ENCODE measurements around the gene NFATC2IP.
"Not testable (repeated sequence)": the region's sequence is repeated elsewhere in the genome, so short reads cannot be mapped to it uniquely, and the experiment has no call there.

Gene NFATC2IP

GRCh38 chr16:29000019-29000418 is 49.3 kb downstream of the NFATC2IP start:
- no peak for DNase-seq

DNA sequence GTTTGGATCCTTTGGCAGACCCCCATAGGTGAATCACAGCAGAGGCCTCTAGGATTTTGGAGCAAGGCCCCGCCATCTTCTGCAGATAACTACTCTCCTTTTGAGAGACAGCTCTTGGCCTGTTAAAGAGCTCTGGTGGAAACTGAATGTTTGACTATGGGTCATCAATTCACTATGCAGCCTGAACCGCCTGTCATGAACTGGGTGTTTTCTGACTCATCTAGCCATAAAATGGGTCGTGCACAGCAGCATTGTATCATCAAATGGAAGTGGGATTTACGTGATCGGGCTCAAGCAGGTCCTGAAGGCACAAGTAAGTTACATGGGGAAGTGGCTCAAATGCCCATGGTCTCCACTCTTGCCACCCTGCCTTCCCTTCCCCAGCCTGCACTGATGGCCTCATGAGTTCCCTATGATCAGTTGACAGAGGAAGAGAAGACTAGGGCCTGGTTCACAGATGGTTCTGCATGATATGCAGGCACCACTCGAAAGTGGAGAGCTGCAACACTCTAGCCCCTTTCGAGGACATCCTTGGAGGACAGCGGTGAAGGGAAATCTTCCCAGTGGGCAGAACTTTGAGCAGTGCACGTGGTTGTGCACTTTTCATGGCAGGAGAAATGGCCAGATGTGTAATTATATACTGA is 53.9 kb downstream of the NFATC2IP start:
- not testable (repeated sequence) for DNase-seq

DNA sequence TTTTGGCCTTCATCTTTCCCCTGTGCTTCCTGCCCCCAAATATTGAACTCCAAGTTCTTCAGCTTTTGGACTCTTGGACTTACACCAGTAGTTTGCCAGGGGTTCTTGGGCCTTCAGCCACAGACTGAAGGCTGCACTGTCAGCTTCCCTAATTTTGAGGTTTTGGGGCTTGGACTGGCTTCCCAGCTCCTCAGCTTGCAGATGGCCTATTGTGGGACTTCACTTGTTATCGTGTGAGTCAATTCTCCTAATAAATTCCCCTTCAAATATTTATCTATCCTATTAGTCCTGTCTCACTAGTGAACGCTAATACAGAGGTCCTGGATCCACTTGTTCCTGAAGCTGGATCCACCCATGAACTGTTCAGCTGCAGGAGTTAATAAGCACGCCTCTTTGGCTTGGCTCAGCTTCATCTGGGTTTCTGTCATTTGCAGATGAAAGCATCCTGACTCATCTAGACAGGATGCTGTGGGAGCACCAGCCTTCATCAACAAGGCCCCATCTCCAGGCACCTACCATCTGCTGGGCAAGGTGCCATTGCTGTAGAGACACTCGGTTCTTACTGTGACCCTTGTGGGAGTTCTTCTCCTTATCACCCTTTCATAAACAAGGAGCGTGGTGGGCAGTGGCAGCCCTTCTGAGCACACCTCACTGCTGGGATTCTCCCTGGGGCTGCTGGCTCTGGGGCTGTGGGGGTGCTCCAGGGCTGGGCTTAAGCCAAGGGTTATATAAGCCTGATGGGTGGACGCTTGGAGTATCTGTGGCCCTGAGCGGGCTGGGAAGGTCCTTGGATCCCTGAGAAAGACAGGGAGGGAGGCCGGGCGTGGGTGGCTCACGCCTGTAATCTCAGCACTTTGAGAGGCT is 57.2 kb downstream of the NFATC2IP start:
- peak; percentile 78 for DNase-seq

GRCh38 chr16:29009050-29009837 is 58.5 kb downstream of the NFATC2IP start:
- no peak for DNase-seq

DNA sequence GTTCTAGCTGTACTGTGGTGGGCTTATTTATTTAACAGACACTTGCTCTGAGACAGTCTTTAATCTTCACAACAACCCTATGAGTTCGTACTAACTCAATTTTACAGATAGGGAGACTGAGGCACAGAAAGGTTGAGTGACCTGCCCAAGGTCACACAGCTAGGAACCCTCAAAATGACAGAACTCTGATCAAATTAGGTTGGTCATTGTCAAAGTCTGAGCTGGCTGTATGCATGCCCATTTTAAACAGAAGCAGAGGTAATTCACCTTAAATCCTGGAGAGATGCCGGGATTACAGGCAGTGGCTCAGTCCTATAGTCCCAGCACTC is 59.1 kb downstream of the NFATC2IP start:
- DNase-seq: no peak

DNA sequence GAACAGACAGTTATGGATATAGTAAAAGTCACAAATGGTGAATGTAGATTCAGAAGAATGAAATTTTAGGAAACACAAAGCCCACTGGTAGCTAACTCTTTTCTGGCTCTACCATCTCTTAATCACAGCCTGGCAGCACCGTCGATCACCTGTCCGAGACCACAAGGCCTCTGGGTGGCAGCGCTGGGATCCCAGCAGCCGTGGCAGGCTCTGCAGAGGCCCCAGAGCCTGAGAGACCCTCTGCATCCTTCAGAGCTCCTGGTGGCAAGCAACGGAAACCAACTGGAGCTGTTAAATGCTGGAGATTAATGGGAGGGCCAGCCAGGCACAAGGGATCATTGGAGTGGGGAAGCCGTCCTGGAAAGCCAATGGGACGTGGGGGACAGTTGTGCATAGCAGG is 60.4 kb downstream of the NFATC2IP start:
- peak; percentile 41 for DNase-seq

GRCh38 chr16:29011851-29012250 is 61.1 kb downstream of the NFATC2IP start:
- DNase-seq: no peak

DNA sequence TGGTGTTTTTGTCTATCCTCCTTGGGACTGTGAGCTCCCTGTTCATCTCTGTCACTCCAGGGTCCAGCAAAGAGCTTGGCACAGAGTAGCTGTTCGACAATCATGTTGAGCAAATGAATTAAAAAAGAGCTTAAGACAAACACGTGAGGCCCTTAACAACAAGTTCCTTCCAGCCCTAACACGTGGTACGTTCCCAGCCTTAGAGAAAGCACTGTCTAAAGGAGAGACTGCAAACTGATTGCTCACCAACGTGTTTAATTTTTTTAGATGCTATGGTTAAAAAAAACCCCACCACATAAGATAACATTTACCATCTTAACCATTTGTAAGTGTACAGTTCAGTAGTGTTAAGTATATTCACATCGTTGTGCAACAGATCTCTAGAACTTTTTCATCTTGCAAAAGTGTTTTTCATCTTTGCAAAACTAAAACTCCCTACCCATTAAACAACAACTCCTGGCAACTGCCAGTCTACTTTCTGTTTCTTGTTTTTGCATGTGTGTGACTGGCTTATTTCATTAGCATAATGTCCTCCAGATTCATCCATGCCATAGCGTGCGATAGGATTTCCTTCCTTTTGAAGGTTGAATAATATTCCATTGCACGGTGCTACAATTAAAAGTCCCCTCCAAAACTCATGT is 62.3 kb downstream of the NFATC2IP start:
- DNase-seq: no peak

- peak; percentile 55 for DNase-seq
Observed at GRCh38 chr16:29014561-29015069, 63.9 kb downstream of the NFATC2IP start.
